Vagina (tissue), 2 donors: Measurements from ENCODE around the gene SLC8A1.

Experiments
- CTCF ChIP-seq, 3 experiments: fragments of 450-650 bp in 2 of 3; fragments of 200-600 bp in 1 of 3; sonication (generic) in 1 of 3; IDR thresholded peaks; one replicate each; pipeline ENCODE4 v1.5.1; 2017 to 2019; ENCODE audit warnings: antibody characterized with exemption in 3 of 3, mild to moderate bottlenecking in 2 of 3, moderate library complexity in 2 of 3
- POLR2A ChIP-seq, 2 donors: fragments of 450-650 bp; IDR thresholded peaks; one replicate each; pipeline ENCODE4 v1.6.1; 2017; ENCODE audit warnings: antibody characterized with exemption in 2 of 2, mild to moderate bottlenecking in 2 of 2, moderate library complexity in 2 of 2

GRCh38 chr2:40360652-40361051 lies 91.2 kb downstream of the SLC8A1 start:
- TF ChIP-seq POLR2A (IDR thresholded peaks at IDR 0.05) (no peak), CTCF (IDR thresholded peaks at IDR 0.05) (no peak)
